Bone marrow (tissue), 2 donors: ENCODE measurements around the gene SETD2.
"Not testable (repeated sequence)": the region's sequence is repeated elsewhere in the genome, so short reads cannot be mapped to it uniquely, and the experiment has no call there.

Source experiments
- DNase-seq, 2 donors: peaks; one replicate each; lab custom pipeline; 2025; lab: John Stamatoyannopoulos, UW

SETD2 gene, protein sequence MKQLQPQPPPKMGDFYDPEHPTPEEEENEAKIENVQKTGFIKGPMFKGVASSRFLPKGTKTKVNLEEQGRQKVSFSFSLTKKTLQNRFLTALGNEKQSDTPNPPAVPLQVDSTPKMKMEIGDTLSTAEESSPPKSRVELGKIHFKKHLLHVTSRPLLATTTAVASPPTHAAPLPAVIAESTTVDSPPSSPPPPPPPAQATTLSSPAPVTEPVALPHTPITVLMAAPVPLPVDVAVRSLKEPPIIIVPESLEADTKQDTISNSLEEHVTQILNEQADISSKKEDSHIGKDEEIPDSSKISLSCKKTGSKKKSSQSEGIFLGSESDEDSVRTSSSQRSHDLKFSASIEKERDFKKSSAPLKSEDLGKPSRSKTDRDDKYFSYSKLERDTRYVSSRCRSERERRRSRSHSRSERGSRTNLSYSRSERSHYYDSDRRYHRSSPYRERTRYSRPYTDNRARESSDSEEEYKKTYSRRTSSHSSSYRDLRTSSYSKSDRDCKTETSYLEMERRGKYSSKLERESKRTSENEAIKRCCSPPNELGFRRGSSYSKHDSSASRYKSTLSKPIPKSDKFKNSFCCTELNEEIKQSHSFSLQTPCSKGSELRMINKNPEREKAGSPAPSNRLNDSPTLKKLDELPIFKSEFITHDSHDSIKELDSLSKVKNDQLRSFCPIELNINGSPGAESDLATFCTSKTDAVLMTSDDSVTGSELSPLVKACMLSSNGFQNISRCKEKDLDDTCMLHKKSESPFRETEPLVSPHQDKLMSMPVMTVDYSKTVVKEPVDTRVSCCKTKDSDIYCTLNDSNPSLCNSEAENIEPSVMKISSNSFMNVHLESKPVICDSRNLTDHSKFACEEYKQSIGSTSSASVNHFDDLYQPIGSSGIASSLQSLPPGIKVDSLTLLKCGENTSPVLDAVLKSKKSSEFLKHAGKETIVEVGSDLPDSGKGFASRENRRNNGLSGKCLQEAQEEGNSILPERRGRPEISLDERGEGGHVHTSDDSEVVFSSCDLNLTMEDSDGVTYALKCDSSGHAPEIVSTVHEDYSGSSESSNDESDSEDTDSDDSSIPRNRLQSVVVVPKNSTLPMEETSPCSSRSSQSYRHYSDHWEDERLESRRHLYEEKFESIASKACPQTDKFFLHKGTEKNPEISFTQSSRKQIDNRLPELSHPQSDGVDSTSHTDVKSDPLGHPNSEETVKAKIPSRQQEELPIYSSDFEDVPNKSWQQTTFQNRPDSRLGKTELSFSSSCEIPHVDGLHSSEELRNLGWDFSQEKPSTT (N-terminal part only)

DNA sequence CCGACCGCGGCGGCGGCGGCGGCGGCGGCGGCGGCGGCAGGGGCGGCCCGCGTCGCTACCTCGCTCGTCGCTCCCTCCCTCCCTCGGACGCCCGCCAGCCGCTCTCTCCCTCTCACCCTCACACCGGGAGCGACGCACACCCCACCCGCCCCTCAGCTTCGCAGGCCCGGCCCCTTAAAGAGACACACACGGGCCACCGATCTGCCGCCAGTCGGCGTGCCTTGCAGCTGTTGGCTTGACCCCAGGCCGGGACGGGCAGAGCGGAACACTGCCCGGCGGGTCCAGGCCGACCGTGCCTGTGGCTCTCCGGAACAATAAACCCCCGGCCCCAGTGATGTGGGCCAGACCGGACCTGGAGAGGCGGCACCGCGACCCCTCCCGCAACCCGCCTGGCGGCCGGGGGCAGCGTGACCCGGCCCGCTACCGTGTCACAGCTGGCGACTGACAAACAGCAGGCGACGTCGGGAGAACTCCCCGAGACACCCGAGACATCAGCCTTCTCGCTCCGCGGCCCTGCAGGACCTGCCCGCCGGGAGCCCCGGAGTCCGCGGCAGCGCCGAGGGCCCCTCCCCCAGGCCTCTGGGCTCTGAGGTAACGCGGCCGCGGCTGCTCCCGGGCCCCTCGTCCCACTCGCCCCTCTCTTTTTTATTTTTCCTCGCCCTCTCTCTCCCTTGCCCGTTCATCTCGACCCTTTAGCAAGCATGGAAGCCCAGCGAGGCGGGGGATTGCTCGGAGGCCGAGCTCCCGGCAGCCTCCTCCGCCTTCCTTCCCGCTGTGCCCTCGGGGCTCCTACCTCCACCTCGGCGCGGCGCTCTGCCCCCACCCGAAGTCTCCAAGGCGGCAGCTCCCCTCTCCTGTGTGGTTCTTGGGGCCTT lies at the start of gene SETD2:
Gene SETD2, minus strand, starts transcription at position 107 of the 875 bp plus-strand sequence. CDS start 189 bp downstream, outside the sequence.
- DNase-seq: peak; percentile 76 to 80

DNA sequence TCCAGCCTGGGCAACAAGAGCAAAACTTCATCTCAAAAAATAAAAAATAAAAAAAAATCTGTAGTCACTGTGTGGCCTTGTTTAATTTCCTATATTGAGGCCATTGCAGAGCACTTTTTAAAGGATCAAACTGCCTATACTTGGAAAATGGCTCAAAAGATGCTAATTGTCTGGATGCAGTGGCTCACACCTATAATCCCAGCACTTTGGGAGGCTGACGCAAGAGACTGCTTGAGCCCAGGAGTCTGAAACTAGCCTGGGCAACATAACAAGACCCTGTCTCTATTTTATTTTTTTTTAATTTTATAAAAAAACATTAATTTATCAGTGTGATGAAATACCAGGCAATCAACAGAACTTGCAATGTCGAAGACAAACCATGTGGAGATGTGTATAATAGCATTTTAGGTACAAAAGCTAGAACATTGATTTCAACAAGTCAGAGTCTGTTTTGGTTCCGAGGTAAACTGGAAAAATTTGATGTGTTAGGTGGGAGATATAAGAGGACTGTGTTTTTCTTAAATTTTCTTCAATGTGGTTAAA lies 47.0 kb upstream of the SETD2 start:
- no peak for DNase-seq

DNA sequence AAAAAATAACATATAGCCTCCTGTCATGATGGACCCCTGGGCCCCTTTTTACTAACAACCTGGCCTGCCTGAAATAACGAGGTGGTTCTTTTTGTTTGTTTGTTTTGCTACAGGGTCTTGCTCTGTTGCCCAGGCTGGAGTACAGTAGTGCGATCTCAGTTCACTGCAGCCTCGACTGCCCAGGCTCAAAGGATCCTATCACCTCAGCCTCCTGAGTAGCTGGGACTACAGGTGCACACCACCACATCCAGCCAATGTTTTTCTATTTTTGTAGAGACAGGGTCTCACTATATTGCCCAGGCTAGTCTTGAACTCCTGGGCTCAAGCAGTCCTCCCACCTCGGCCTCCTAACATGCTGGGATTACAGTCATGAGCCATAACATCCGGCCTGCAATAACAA lies 42.1 kb upstream of the SETD2 start:
- not testable (repeated sequence) for DNase-seq

DNA sequence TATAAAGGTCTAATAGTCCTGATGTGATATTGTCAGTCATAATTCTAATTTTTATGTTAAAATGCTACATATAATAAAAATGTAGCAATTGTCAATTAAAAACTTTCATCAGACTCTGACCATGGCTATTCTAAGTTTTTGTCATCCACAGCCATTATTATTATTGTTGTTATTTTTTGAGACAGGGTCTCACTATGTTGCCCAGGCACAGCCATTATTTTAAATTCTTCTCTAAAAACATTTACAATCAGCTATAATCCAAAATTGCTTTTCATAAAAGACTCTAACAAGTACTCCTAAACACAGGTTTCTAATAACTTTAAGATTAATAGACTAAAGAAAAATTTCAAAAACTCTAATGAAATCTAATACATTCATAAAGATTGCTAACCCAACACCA lies 41.0 kb upstream of the SETD2 start:
- DNase-seq: no peak

DNA sequence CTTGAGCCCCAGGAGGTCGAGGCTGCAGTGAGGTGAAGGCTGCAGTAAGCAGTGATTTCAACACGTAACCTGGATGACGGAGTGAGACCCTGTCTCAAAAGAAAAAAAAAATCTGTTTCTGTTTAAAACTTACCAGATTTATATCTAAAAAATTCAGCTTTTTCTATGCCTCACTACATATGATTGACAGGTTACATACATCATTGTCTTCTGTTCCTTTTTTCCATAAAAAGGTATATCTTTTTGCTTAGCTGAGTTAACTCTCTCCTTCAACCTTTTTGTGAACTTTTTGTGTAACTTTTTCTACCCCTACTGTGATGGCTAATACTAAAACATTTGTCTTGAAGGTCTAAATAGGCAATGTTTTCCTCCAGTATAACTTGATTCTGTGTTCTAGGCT lies 38.6 kb upstream of the SETD2 start:
- no peak for DNase-seq

DNA sequence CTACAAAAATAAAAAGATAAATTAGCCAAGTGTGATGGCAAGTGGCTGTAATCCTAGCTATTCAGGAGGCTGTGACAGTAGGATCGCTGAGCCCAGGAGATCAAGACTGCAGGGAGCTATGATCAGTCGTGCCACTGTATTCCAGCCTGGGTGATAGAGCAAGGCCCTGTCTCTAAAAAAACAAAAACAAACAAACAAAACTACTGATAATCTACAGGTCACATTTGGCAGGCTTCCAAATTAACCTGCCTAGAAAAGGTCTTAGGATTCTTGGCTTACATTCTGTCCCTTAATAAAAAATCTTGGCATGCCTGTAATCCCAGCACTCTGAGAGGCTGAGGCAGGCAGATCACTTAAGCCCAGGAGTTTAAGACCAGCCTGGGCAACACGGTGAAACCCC lies 33.4 kb upstream of the SETD2 start:
- no peak for DNase-seq

DNA sequence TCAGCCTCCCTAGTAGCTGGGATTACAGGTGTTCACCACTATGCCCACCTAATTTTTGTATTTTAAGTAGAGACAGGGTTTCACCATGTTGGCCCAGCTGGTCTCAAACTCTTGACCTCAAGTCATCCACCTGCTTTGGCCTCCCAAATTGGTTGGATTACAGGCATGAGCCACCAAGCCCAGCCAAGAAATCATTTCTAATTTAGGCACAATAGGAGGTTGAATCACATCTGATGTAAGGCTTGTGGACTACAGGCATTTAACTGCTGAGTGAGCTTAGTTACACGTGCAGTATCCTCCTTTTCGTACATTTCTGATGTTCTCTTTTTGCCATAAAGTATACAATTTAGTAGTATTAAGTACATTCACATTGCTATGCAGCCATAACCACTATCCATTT lies 31.1 kb upstream of the SETD2 start:
- no peak for DNase-seq

DNA sequence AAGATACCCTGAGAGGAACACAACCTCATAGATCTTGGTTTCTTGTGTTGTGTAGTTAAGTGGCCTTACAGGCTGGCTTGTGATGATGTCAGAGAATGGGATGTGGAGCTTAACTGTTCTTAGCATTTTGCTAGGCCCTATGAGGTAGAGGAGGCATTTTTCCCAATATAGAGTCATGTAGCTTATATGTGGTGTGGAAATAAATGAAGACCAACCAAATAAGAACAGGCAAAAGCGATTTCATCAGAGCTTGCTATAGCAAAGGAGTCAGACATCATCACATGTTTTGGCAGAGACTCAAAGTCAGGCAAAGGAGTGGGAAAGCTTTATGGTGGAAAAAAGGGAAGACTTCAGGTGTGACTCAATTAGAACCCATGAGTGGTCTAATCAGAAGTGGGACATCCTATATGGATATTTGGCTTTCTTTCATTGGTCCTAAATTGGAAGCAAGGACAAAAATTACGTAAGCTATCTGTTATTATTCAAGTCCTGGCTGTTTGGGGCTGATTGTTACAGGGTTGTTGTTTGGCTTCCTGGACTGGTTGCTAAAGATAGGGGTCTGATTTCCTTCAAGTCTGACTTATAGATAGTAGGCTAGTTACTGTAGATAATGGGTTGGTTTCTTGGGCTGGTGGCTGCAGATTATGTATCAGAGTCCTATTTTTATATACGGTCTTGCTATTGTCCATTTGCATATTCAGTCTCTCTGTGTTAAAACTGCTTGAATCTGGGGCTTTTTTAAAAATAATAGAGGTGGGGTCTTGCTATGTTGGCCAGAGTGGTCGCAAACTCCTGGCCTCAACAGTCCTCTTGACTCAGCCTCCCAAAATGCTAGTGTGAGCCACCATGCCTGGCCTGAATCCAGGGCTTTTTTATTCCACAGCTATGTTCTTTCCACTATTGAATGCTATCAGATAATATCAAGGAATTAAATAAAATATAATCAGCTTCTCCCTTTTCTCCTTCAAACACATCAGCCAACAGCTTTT lies 30.3 kb upstream of the SETD2 start:
- DNase-seq: no peak

DNA sequence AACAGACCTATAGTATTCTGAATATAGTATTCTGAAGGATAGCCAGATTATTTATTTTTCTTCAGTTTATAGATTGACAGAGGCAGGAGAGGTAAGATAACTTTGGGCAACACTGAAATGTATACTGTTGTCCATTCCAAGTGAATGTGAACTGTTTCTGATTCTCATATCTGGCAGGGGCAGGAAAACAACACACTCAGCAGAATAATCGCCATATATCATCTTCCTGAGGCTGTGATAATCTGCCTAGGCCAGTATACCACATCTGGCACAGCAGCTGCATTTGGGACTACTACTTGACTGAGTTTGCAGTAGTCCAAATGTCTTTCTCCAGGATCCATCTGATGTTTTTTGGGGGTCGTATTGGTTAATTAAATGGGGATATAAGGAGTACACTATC lies 22.4 kb upstream of the SETD2 start:
- no peak for DNase-seq

DNA sequence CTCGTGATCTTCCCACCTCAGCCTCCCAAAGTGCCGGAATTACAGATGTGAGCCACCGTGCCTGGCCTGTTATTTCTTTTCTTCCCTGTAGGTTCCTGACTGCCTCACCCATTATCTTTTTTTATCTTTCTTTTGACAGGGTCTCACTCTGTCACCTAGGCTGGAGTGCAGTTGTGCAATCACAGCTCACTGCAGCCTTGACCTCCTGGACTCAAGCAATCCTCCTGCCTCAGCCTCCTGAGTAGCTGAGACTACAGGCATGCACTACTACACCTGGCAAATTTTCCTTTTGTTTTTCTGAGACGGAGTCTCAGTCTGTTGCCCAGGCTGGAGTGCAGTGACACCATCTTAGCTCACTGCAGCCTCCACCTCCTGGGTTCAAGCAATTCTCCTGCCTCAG lies 17.8 kb upstream of the SETD2 start:
- DNase-seq: not testable (repeated sequence)

DNA sequence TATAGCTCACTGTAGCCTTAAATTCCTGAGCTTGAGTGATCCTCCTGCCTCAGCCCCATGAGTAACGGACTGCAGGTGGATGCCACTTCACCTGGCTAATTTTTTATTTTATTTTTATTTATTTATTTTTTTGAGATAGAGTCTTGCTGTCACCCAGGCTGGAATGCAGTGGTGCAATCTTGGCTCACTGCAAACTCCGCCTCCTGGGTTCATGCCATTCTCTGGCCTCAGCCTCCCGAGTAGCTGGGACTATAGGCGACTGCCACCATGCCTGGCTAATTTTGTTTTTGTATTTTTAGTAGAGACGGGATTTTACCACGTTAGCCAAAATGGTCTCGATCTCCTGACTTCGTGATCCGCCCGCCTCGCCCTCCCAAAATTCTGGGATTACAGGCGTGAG lies 16.1 kb upstream of the SETD2 start:
- DNase-seq: not testable (repeated sequence)

DNA sequence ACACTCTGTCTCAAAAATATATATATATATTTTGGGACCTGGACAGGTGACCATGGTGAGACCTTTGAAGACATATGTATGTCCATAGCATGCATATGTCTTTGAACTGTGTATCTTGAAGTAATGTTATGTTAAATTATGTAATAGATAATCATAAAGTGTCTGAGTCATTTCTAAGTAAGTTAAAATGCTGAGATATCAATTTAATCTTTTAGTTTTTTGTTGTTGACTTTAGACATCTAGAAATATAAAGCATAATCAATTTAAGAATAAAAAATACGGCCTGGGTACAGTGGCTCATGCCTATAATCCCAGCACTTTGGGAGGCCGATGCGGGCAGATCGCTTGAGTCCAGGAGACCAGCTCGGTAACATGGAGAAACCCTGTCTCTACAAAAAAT lies 12.7 kb upstream of the SETD2 start:
- no peak for DNase-seq

DNA sequence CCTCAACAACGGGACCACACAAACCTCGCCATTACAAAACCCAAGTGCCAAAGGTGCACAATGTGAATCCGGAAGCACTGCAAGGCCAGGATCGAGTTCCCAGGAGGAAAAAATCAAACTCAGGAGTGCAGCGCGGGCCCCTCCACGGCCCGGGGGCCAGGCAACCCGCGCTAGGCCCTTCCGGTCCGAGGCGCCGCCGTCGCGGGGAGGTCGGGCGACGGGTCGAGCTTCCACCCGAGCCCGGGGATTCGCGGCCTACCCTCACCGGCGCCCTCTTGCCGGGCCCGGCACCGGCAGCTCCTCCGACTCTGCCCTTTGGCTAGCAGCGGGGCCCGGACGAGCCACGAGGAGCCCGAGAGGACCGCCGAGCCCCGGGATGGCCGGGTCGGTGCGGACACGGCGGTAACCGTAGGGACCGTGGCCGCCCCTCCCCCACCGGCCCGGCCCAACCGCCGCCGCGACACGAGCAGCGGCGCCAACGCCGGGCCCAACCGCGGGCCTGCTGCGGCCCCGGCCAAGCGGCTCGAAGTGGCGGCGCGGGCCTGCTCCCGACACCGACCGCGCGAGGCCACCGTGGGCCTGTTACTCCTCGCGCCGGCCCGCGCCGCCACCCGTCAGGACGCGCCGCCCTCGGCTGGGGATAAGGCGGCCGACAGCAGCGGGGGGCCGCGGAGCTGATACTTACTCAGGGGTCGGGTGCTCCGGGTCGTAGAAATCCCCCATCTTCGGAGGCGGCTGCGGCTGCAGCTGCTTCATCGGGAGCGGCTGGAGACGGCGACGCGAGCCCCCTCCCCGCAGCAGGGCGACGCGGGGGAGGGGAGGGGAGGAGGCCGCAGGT lies 525 bp downstream of the SETD2 start:
- DNase-seq: peak in 1 of 2 donors; percentile 46

DNA sequence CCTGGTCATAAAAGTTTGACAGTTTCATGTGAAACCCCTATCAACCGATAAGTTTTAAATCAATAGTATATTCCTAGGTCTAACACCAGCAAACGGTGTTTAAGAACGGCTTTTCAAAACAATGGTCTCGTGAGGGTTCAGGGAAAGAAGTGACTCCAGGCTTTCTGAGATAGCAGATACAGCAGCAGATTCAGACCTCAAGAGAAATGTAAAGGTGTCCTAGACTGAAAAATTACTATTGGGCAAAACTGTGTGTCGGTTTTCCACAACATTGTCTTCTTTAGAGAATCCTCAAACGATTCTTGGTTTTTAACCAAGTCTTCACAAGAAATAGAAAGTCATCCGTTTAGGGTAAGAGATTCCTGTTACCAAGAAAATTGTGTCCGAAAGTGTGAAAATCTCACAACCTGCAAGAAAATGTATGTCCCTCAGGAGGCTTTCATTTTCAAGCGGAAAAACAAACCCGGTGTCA lies 1.2 kb downstream of the SETD2 start:
- no peak for DNase-seq

DNA sequence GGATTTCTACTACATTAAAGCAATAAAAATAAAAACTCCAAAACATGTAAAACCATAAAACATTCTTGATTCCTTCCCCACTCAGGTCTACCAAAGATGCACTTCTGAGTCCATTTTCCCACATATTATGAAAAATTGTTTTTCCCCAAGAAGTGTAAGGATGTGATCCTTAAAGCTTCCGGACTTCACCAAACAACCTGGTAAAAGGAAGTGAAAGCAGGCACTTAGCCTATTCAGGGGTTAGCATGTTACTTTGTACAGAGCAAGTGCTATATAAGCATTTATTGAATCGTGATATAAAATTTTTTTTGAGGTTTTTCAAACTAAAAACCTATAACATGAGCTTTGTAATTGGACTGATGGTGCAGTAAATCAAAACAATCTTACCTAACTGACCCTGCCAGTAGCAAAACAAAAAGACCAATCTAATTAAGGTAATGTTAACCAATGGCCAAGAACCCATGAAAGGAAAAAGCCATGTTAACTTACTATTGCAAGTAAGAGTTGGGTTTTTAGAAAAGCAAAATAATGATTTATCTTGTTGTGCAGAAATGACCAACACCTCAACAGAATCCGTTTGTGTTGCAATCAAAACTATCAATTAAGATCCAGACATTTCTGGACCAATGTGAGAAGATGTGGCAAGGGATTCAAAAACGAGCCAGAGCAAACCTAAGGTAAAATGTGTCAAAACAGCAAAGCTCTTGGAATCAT lies 1.8 kb downstream of the SETD2 start:
- no peak for DNase-seq

DNA sequence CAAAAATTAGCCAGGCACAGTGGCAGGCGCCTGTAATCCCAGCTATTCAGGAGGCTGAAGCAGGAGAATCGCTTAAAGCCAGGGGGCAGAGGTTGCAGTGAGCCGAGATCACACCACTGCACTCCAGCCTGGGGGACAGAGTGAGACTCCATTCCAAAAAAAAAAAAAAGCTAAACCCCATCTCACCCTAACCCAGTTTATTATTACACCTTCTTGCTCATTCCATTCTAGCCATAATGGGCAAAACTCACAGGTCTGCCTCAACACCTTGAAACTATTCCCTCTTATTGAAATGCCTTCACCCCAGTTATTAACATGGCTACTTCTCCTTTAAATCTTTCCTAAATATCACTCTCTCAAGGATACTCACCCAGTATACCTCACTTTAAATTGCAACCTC lies 4.1 kb downstream of the SETD2 start:
- DNase-seq: no peak

DNA sequence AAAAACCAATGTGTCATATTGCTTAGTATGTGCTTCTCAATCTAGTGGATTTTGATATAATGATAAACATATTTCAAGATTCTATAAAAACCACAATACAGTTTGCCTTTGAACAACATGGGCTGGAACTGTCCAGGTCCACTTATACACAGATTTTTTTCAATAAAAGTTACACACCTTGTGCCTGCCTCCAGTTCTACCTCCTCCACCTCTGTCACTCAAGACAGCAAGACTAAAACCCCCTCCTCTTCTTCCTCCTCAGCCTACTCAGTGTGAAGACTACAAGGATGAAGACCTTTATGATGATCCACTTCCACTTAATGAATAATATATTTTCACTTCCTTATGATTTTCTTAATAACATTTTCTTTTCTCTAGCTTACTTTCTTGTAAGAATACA lies 5.7 kb downstream of the SETD2 start:
- no peak for DNase-seq

DNA sequence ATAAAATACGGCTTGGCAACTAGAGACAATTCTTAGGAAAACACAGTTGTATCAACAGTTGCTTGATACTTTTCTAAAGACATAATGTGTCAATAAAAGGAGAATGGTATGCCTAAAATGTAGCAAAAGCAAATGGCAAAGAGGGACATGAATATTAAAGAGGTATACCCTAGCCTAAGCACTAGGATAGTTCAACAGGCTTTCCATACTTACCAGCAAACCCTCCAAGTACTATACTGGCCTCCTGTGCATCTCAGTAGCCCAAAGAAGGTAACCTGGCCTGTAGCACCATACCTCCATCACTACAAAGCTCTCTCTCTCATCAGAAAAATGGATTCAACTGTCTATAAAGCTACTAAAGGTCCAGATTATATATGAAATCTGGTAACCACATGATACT lies 7.5 kb downstream of the SETD2 start:
- no peak for DNase-seq
